Esophagus muscularis mucosa (tissue), 3 donors: Measurements from ENCODE around the gene UNKL.

Source experiments
- EP300 ChIP-seq: sonication (generic); formaldehyde crosslinking; IDR thresholded peaks from one replicate; pipeline ENCODE4 v1.6.1; 2017; ENCODE audit warnings: antibody characterized with exemption
- TF ChIP-seq, protein P1 (sequence below), 3 experiments: fragments of 200-600 bp in 2 of 3; fragments of 450-650 bp in 1 of 3; sonication (generic) in 2 of 3; IDR thresholded peaks; one replicate each; pipeline ENCODE4 v1.5.1; 2017 to 2019; ENCODE audit warnings: antibody characterized with exemption in 3 of 3, mild to moderate bottlenecking in 2 of 3, moderate library complexity in 1 of 3

- TF ChIP-seq, protein P1, sequence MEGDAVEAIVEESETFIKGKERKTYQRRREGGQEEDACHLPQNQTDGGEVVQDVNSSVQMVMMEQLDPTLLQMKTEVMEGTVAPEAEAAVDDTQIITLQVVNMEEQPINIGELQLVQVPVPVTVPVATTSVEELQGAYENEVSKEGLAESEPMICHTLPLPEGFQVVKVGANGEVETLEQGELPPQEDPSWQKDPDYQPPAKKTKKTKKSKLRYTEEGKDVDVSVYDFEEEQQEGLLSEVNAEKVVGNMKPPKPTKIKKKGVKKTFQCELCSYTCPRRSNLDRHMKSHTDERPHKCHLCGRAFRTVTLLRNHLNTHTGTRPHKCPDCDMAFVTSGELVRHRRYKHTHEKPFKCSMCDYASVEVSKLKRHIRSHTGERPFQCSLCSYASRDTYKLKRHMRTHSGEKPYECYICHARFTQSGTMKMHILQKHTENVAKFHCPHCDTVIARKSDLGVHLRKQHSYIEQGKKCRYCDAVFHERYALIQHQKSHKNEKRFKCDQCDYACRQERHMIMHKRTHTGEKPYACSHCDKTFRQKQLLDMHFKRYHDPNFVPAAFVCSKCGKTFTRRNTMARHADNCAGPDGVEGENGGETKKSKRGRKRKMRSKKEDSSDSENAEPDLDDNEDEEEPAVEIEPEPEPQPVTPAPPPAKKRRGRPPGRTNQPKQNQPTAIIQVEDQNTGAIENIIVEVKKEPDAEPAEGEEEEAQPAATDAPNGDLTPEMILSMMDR (IDR thresholded peaks at IDR 0.05): no peak
- no peak for TF ChIP-seq EP300
These were observed 45.5 kb upstream of the UNKL start for GRCh38 chr16:1459967-1460366.
